ENCODE measurements around the gene ADGRA3.

DNA sequence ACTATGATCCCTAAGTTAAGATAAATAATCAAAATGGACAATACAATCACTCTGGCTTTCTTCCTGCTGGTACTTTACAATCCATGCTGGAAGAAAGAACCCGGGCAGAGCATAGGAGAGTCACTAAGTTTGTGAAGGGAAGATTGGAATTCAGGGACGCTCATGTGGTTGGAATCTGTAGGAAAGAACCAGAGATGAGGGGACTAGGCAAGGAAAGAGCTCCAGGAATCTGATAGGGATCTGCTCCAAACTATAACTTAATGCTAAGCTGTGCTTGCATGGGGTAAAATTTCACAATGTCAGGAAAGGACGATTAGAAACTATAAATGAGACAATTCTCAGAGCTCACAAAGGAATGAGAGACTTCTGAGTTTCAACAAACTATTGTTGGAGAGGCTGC is 167.5 kb downstream of the ADGRA3 start:
- TF ChIP-seq, protein P1, sequence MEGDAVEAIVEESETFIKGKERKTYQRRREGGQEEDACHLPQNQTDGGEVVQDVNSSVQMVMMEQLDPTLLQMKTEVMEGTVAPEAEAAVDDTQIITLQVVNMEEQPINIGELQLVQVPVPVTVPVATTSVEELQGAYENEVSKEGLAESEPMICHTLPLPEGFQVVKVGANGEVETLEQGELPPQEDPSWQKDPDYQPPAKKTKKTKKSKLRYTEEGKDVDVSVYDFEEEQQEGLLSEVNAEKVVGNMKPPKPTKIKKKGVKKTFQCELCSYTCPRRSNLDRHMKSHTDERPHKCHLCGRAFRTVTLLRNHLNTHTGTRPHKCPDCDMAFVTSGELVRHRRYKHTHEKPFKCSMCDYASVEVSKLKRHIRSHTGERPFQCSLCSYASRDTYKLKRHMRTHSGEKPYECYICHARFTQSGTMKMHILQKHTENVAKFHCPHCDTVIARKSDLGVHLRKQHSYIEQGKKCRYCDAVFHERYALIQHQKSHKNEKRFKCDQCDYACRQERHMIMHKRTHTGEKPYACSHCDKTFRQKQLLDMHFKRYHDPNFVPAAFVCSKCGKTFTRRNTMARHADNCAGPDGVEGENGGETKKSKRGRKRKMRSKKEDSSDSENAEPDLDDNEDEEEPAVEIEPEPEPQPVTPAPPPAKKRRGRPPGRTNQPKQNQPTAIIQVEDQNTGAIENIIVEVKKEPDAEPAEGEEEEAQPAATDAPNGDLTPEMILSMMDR (IDR thresholded peaks at IDR 0.05): no peak
- no peak for TF ChIP-seq POLR2A (IDR thresholded peaks at IDR 0.05)
